GM19324 (cell line): ENCODE results near the gene TRA2A.
"Not testable (repeated sequence)": the region's sequence is repeated elsewhere in the genome, so short reads cannot be mapped to it uniquely, and the experiment has no call there.

ENCODE experiments used
- ATAC-seq: cut with Tn5 transposase; IDR thresholded peaks from one replicate; pipeline ENCODE4 v1.9.1; 2021; ENCODE audit warnings: mild to moderate bottlenecking, moderate library complexity; ENCODE audit not compliant: unreplicated experiment, low FRiP score

Gene TRA2A

DNA sequence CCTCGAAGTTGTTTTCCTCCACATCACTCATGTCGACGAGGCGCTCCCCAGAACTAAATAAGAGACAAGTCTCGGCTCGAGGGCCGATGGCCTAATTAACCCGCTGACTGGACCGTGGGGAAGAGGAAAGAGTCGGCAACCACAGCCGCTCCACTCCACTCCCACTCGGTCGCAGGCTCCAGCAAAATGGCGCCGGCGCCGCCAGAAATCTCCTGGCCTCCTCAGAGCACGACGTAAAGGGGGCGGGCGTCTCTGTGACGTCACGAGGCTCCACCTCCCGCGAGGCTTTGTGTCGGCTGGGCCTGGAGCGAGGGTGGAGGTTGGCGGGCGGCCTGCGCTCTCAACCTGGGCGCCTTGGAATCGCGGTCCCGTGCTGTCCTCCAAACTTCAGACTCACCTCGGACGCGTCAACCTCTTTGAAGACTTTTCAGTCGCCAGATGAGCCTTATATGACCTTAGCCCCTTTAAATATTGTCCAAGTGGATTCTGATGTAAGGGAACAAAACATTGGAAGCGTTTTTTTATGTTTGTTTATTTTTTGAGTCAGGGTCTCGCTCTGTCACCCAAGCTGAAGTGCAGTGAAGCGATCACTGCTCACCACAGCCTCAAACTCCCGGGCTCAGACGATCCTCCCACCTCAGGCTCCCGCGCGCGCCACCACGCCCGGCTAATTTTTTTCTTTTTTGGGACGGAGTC, at the start of gene TRA2A:
Gene TRA2A, minus strand, starts transcription at position 188 of the 696 bp plus-strand sequence. Its CDS starts 157 bp downstream, at position 31.
- ATAC-seq: peak; percentile 90

DNA sequence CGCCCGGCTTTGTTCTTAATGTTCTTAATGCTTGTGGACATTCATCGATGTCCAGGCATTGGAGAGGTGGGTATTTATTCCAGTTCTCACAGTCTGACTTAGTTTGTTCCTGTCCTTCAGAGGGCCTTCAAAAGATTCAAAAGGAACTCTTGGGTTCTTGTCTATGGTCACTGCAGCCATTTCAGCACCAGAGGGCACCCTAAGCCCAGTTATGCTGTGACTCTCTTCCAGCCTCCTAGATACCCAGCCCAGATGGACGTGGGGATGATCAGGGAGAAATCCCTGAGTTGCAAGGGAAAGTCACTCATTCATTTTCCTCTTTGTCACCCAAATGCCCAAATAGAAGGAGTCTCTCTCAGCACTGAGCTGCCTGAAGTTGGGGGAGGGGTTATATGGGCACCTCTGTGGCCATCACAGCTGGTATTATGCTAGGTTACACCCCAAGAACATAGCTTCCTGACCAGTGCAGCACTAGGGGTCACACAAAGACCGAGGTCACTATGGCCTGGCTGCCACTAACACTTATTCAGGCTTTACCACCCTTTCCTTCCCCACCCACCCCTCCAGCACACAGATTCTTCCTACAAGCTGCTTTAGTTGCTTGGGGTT, 38.9 kb upstream of the TRA2A start:
- peak; percentile 67 for ATAC-seq

DNA sequence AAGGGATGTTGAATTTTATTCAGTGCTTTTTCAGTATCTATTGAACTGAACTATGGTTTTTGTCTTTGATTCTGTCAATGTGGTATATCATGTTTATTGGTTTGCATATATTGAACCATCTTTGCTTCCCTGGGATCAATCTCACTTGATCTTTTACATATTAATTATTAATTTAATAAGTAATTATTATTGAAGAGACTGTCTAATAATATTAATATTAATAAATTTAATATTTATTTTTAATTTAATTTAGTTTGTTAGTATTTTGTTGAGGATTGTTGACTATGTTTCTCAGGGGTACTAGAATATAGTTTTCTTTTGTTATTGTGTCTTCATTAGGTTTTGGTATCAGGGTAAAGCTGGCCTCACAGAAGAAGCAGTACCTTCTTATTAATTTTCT, 26.5 kb upstream of the TRA2A start:
- ATAC-seq: no peak

DNA sequence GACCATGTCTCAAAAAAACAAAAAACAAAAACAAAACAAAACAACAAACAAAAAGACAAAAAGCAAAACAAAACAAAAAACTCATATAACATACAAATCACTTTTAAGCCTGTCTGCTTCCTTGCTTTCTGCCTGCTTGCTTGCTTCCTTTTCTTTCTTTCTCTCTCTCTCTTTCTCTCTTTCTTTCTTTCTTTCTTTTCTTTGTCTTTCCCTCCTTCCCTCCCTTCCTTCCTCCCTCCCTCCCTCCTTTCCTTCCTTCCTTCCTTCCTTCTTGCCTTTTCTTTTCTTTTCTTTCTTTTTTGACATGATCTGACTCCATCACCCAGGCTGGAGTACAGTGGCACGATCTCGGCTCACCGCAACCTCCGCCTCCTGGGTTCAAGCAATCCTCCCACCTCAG, 15.9 kb upstream of the TRA2A start:
- no peak for ATAC-seq

DNA sequence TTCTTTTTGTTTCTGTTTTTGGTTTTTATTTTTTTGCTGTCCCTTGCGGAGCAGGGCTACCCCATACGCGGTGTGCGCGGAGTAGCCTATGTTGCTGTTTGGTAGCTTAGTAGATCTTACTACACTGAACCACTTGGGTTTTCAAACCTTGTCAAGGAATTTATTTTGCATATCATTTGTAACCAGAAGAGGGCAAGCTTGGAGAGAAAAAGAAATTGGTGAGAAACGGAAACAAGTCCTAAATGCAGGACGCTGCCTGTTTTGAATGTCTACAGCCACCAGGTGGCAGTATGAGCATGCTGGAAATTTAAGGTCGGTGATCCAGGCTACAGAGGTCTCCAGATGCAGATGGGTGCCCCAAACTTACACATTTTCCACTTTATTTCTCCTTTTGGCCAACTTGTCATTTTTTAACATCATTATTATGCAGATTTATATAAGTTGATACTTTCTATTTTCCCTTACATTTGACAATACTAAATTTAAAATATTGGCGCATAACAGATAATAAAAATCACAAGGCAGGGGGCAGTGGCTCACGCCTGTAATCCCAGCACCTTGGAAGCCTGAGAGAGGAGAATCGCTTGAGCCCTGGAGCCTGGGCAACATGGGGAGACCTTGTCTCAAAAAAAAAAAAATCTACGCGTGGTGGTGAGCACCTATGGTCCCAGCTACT, 15.3 kb upstream of the TRA2A start:
- ATAC-seq: no peak

DNA sequence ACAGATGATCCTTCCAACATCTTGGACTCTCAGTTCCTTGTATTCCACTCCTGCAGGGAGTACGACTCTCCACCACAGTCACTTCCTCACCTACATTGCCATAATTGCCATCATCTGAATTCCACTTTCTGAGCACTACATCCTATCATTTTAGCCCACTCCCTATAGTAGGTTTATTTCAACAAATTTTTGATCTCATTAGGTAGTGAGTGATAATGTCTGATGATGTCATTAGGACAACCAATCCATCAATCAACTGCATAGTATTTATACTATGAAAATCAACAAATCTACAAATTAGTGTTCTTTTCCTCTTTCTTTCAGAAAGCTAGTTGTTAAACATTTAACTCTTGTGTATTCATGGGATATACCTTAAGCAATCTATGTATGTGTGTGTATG, 13.7 kb upstream of the TRA2A start:
- ATAC-seq: no peak

DNA sequence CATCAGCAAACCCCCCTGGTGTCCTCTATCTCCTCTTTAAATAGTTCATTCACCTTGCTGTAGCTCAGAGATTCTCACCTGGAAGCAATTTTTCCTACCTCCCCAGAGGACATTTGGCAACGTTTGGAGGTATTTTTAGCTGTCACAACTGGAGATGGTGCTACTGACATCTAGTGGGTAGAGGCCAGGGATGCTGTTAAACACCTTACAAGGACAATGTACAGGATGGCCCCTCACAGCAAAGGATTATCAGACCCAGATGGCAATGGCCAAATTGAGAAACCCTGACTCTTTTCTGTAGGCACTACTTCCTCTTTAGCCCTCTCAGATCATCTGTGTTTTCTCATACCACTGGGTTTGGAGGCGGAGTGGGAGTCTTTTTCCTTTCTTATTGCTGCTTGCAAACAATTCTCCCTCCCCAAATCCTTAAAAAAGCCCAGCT, 13.2 kb upstream of the TRA2A start:
- no peak for ATAC-seq

DNA sequence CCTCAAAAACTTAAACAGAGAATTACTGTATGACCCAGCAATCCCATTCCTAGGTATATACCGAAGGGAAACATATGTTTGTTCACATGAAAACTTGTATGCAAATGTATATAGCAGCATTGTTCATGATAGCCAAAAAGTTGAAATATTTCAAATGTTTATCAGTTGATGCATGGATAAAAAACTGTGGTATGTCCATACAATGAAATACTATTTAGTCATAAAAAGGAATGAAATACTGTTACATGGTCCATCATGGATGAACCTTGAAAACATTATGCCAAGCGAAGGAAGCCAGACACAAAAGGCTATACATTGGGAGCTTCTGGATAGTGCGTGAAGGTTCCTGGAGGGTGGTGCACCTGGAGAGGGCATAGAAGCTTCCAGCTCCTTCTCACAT, 11.0 kb upstream of the TRA2A start:
- ATAC-seq: no peak

DNA sequence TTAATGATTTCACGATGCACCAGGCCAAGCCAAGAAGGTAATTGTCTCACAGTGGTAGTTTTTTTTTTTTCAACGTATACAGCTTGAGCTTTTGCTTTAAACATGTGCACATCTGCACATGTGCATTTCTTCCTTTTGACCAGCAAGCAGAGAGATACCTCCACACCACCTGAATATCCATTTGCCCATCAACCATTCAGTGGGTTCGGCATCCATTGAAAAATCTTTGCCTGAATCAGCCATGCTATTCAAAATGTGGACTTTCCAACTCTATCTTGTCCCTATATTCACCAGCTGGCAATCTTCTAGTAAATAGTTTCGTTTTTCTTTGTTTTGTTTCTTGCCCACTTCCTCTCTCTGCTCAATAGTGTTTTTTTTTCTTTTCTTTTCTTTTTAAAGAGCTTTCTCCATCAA, 7.7 kb upstream of the TRA2A start:
- ATAC-seq: peak; percentile 70

DNA sequence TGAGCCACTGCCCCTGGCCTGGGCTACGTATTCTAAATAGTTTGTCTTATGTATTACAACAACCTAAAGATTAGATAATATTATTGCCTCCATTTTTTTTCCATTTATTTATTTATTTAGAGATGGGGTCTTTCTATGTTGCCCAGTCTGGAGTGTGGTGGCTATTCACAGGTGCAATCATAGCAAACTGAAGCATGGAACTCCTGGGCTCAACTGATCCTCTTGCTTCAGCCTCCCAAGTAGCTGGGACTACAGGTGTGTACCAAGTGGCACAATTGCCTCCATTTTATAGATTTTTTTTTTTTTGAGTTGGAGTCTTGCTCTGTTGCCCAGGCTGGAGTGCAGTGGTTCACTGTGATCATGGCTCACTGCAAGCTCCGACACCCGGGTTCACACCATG, 6.5 kb upstream of the TRA2A start:
- no peak for ATAC-seq

DNA sequence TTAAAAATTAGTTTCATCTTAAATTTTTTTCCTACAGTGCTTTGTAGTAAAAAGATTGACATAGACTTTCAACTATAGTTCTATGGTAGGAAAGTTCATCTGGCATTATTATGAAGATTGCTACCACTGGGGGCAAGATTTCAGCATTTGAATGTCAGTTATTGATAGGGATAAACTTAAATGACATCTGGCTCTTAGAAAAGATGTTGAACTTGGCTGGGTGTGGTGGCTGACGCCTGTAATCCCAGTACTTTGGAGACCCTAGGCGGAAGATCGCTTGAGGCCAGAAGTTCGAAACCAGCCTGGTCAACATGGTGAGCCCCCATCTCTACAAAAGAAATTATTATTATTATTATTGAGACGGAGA, 1.4 kb upstream of the TRA2A start:
- ATAC-seq: no peak

DNA sequence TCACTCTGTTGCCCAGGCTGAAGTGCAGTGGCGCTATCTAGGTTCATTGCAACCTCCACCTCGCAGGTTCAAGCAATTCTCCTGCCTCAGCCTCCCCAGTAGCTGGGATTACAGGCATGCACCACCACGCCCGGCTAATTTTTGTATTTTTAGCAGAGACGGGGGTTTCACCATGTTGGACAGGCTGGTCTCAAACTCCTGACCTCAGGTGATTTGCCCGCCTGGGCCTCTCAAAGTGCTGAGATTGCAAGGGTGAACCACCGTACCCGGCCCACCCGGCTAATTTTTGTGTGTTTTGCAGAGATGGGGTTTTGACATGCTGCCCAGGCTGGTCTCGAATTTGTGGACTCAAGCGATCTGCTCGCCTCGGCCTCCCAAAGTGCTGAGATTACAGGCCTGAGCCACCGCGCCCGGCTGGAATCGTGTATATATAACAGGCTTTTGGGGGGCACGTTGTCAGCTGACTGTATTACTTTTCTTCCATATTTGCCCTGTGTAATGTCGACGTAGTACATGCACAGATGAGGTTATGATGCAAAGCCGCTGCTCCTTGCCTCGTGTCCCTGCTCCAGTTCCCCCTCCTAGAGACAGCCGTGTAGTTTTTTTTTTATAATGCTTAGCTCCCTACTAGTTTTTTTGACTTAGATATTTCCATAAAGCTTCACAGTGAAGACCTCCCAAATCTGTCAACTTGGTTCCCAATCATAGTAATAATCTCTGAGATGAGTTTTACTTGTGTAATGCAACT, 883 bp upstream of the TRA2A start:
- no peak for ATAC-seq

DNA sequence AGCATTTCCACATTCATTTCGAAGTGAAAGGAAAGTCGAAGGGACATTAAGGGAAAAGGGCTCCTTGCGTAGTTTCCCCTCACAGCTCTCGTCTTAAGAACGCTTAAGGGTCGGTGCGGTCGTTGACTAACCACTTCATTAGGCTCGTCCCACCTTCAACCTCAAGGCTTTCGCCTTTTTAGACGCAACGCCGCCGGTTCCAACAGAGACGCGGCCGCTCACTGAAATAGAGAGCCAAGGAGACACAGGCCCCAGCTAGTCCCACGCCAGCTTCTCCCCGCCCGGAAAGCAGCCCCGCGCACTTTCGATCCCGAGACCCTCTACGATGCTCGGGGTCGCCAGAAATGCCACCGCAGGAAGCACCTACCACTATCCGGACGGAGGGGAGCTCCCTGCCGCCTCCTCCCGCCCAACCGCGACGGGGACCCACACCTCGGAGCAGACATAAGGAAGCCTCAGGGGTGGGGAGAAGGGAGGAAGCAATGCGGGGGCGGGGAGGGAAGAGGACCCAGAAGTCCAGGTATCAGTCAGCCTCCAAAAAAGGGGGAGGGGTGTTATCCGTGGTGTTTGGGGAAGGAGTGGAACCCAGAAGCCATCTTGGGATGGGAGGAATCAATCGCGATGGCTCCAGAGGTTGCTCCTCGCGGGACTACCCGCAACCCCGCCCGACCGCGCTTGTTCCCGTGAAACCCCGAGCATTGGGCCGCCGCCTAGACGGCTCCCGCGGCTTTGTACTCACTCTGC, 559 bp downstream of the TRA2A start:
- ATAC-seq: peak; percentile 23

DNA sequence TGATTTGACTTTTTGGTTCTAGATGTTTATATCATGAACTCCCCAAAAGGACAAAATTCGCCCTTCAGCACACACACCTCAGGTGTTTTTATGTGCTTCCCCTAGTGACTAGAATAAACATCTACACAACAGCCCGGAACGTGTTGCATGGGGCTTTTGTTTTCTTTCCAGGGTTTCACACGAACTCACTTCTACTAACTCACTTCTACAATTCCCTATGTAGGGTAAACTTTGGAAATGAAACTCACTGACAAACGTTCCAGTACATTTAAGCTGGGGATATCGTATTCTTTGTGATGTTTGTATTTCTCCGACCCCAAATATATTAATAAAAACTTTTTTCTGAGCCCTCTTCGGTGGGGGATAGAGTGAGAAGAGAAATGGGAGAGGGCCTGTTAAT, 1.4 kb downstream of the TRA2A start:
- ATAC-seq: no peak

DNA sequence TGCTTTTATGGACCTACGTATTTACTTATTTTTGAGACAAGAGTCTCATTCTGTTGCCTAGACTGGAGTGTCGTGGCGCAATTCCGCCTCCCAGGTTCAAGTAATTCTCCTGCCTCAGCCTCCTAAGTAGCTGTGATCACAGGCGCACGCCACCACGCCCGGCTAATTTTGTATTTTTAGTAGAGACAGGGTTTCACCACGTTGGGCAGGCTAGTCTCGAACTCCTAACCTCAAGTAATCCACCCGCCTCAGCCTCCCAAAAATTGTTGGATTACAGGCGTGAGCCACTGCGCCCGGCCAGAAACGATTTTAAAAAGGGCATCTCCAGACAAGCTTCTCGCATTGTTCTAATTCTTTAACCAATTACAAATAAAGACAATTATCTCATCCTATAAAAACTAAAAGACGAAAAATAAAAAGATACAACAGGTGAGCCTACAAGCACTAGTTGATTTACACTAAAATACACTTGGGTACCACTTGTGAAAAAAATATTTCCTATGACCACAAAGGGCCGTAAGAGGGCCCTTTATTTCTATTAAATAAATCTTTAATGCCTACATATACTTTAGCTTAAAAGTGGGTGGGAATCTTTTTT, 2.4 kb downstream of the TRA2A start:
- ATAC-seq: no peak

DNA sequence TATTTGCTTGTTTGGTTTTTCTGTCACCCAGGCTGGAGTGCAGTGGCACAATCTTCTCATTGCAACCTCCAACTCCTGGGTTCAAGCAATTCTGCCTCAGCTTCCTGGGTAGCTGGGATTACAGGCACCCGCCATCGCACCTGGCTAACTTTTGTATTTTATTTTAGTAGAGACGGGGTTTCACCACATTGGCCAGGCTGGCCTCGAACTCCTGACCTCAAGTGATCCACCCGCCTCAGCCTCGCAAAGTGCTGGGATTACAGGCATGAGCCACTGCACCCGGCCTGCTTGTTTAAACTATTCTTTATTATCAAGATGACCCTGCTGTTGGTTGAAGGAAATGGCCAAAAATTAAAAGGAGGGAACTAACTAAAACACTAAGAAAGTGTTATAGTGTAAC, 6.2 kb downstream of the TRA2A start:
- not testable (repeated sequence) for ATAC-seq

DNA sequence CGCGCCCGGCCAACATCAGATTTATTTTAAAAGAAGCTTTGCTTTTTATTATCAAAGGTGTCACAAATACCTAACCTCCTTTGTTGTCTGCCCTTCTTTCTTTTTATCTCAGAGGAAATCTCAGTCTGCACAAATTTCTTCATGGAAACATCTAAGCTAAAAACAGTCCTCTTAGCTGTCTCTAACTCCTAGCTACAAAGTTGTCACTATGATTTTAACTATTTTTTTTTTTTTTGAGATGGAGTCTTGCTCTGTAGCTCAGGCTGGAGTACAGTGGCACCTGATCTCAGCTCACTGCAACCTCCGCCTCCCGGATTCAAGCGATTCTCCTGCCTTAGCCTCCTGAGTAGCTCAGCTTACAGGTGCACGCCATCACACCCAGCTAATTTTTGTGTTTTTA, 7.3 kb downstream of the TRA2A start:
- no peak for ATAC-seq

DNA sequence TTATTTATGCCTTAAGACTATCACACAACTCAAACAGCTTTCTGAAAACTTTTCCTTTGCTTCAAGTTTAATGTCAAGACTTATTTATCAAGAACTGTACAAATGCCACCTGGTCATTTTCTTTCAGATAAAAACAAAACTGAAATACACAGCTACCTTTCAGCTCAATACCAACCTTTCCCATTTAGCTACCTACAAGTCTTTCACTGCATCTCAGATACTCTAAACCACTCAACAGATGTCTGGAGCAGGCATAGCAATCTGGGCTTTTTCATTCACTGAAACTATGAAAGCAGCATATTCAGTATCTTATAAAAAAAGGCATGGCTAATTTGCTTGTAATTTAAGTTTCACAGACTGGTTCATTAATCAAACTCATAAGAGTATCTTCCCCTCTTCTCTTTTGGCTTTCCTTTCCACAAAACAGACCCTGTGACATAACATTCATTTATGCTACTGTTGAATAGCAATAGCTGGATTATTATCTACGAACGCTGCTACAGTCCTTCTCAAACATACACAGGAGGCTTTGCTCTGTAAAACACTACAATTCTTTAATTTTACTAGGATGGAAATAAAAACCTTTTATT, 8.2 kb downstream of the TRA2A start:
- ATAC-seq: peak; percentile 59

DNA sequence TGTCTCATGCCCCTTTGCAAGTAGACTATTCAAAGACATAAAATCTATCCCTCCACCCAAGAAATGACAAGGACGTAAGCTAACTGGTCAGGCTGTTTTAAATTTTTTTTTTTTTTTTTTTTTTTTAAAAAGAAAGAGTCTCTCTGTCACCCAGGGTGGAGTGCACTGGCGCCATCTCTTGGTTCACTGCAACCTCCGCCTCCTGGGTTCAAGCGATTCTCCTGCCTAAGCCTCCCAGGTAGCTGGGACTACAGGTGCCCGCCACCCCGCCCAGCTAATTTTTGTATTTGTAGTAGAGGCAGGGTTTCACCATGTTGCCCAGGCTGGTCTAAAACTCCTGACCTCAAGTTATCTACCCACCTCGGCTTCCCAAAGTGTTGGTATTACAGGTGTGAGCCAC, 11.2 kb downstream of the TRA2A start:
- ATAC-seq: no peak

DNA sequence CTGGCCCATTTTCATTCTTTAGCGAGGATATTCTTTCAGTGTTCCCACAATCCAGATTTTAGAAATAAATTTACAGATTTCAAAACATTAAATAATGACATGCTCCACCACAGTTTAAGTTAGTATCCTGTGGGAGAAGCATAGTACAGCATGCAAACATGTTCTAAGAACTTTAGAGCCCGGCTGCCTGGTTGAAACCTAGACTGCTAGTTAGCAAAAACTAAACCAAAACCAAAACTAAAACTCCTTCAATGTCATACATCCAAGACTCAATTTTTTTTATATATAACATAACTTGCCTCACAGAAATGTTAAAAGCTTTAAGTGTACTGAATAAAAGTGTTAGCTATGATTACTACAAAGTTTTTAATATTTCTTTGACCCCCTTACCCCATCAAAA, 17.0 kb downstream of the TRA2A start:
- no peak for ATAC-seq
